MCF 10A (cell line): ENCODE results near the gene LPP. TPM values are rescaled to one million over a fixed set of nuclear protein-coding genes. Genes with fewer than 3 reads are reported as not detected.

Experiments
- BruUV-seq: library from RNA; stranded (reverse); fragments of 400-500 nt; replicated peaks from 2 replicates; lab custom pipeline; 2021; lab: Mats Ljungman, UMichigan
- CTCF ChIA-PET: fragments of 300-600 bp; sonication (Branson Sonifier 250); formaldehyde crosslinking; extraction: SDS; loops from one replicate; lab custom pipeline; 2021; ENCODE audit warnings: antibody characterized with exemption, inconsistent platforms; lab: Yijun Ruan, JAX
- POLR2A ChIA-PET: fragments of 300-600, 350-650 bp; sonication (Branson Sonifier 250); formaldehyde crosslinking; extraction: SDS; loops from one replicate; lab custom pipeline; 2020; ENCODE audit warnings: antibody characterized with exemption, inconsistent platforms; lab: Yijun Ruan, JAX
- DNase-seq: peaks from one replicate; pipeline ENCODE4 v3.0.0-alpha.2; 2018; ENCODE audit not compliant: unreplicated experiment
- H3K27ac Mint-ChIP-seq: one replicate; pipeline ENCODE4 v1.8.0; 2022; ENCODE audit warnings: mild to moderate bottlenecking, low read depth, mixed read lengths; ENCODE audit not compliant: unreplicated experiment
- H3K27me3 Mint-ChIP-seq: one replicate; pipeline ENCODE4 v1.8.0; 2022; ENCODE audit warnings: mixed read lengths; ENCODE audit not compliant: insufficient read depth, unreplicated experiment
- H3K36me3 Mint-ChIP-seq: one replicate; pipeline ENCODE4 v1.8.0; 2022; ENCODE audit warnings: mild to moderate bottlenecking, moderate library complexity, mixed read lengths; ENCODE audit not compliant: insufficient read depth, unreplicated experiment
- H3K4me1 Mint-ChIP-seq: one replicate; pipeline ENCODE4 v1.8.0; 2022; ENCODE audit warnings: mixed read lengths; ENCODE audit not compliant: insufficient read depth, unreplicated experiment
- H3K4me3 Mint-ChIP-seq: one replicate; pipeline ENCODE4 v1.8.0; 2022; ENCODE audit warnings: mild to moderate bottlenecking, moderate library complexity, mixed read lengths; ENCODE audit not compliant: unreplicated experiment
- H3K9me3 Mint-ChIP-seq: one replicate; pipeline ENCODE4 v1.8.0; 2022; ENCODE audit warnings: mixed read lengths; ENCODE audit not compliant: unreplicated experiment
- intact Hi-C: fragments of 100-400 bp; cut with micrococcal nuclease; formaldehyde crosslinking; loops from 2 replicates; pipeline ENCODE4 v1.14.1; 2022
- total RNA-seq: library from RNA; stranded (reverse); gene quantifications from 2 replicates; pipeline ENCODE4 v1.2.3, GENCODE V29; 2022
- TF ChIP-seq, protein P1 (sequence below): fragments of 200-600 bp; IDR thresholded peaks from one replicate; pipeline ENCODE4 v1.8.0; 2022; ENCODE audit warnings: antibody characterized with exemption, mild to moderate bottlenecking; ENCODE audit not compliant: unreplicated experiment

LPP gene
- total RNA-seq, 1 experiment from 2014 or later: 117 TPM

DNA sequence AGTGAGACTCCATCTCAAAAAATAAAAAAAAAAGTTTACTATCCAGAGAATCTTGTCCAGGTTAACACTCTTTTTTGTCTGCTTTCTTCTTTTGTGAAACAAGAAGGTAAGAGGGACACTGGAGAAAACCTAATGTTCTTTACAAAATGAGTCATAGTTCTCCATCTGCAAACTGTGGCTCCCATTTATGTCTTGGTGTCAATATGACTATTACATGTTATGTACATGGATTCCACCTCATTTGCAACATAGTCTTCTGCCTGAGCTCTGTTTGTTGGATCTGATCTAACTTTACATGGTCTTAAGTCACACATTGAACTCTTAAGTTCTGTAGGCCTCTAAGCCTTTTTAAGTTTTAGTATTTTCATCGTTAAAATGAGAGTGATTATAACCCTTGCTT lies 596.7 kb downstream of the LPP start:
- no peaks in the 10 kb centered on the region for H3K27me3 Mint-ChIP-seq
- intact Hi-C loops: no loop called here
- no peaks in the 10 kb centered on the region for H3K4me1 Mint-ChIP-seq
- POLR2A ChIA-PET: interaction anchor here (0.7 to 0.8 kb wide), 2 partner anchors 30 to 76 kb away, joined by 3 read pairs; no protein-coding TSS in a partner anchor
- TF ChIP-seq, protein P1, sequence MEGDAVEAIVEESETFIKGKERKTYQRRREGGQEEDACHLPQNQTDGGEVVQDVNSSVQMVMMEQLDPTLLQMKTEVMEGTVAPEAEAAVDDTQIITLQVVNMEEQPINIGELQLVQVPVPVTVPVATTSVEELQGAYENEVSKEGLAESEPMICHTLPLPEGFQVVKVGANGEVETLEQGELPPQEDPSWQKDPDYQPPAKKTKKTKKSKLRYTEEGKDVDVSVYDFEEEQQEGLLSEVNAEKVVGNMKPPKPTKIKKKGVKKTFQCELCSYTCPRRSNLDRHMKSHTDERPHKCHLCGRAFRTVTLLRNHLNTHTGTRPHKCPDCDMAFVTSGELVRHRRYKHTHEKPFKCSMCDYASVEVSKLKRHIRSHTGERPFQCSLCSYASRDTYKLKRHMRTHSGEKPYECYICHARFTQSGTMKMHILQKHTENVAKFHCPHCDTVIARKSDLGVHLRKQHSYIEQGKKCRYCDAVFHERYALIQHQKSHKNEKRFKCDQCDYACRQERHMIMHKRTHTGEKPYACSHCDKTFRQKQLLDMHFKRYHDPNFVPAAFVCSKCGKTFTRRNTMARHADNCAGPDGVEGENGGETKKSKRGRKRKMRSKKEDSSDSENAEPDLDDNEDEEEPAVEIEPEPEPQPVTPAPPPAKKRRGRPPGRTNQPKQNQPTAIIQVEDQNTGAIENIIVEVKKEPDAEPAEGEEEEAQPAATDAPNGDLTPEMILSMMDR: no peak
- H3K4me3 Mint-ChIP-seq: no peak overlapping the region
- BruUV-seq: no TSS peak
- no peak overlapping the region for H3K27ac Mint-ChIP-seq
- H3K36me3 Mint-ChIP-seq: no peaks in the 10 kb centered on the region
- CTCF ChIA-PET: no interaction called here
- no peak for DNase-seq
- no peaks in the 10 kb centered on the region for H3K9me3 Mint-ChIP-seq

DNA sequence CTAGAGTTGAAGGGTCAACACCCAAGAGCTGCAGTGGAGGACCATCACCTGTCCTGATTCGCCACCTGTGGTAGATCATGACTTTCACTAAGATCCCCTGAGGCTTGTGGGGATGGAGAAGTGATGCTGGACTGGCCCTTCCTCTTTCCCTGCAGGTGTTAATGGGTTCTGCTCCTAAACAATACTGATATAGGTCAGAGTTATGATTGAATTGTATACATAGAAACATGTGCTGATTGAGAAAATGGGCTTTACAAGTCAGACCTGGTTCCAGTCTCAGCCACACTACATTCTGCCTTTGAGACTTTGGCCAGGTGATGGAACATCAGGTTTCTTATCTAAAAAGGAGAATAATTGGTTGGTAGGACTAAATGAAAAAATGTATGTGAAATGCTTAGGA lies 598.9 kb downstream of the LPP start:
- H3K4me3 Mint-ChIP-seq: no peak overlapping the region
- CTCF ChIA-PET: interaction anchor here (0.9 kb wide), 1 partner anchor 11 kb away, joined by 3 read pairs; no protein-coding TSS in a partner anchor
- no peaks in the 10 kb centered on the region for H3K36me3 Mint-ChIP-seq
- H3K9me3 Mint-ChIP-seq: no peaks in the 10 kb centered on the region
- TF ChIP-seq, protein P1: no peak
- POLR2A ChIA-PET: no interaction called here
- no peaks in the 10 kb centered on the region for H3K4me1 Mint-ChIP-seq
- no peak for DNase-seq
- no TSS peak for BruUV-seq
- no peaks in the 10 kb centered on the region for H3K27me3 Mint-ChIP-seq
- H3K27ac Mint-ChIP-seq: no peak overlapping the region
- intact Hi-C loops: no loop called here

DNA sequence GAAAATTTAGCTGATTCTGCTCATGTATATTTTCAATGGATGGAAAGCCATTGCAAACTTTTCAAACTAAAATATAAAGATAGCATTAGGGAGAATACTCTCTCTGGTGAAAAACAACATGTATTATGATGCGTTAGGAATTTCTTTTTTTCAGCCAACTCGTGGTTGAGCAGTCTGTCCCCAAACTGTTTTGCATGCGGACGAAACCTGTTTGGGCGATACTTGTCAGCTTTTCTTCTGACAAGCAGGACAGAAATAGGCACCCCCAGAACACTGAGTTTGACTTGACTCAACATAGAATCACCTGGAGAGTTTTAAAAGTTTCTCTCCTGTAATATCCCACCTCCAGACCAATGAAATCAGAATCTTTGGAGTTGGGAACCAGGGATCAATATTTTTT lies 600.3 kb downstream of the LPP start:
- Mint-ChIP-seq H3K4me3 (no peak overlapping the region), H3K9me3 (no peaks in the 10 kb centered on the region), H3K27ac (no peak overlapping the region), H3K27me3 (no peaks in the 10 kb centered on the region), H3K36me3 (no peaks in the 10 kb centered on the region), H3K4me1 (no peaks in the 10 kb centered on the region)
- no peak for DNase-seq
- TF ChIP-seq, protein P1: no peak
- ChIA-PET POLR2A (interaction anchor here (0.7 to 1.3 kb wide), 3 partner anchors 23 to 193 kb away, joined by 3 to 4 read pairs (median 3); no protein-coding TSS in a partner anchor), CTCF (no interaction called here)
- no TSS peak for BruUV-seq
- intact Hi-C loops: no loop called here

DNA sequence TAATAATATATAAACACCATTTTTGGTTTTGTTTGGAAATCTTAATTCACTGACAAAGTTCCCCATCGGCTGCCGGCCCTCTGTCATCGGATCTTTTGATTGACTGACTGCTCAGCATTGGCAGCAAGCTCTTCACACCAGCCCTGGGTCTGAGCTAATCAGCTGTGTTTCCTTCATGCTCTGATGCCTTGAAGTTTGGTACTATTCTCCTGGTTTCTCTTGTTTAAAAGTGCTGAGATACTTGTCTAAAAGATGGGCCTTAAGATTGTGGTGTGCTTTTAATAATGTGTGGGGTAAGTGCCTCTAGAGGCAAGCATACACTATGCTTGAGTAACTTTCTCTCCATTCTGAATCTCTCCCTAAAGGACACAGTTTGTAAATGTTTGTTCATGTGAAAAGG lies 602.3 kb downstream of the LPP start:
- Mint-ChIP-seq H3K4me3 (no peak overlapping the region), H3K4me1 (no peaks in the 10 kb centered on the region), H3K36me3 (no peaks in the 10 kb centered on the region), H3K27ac (no peak overlapping the region), H3K27me3 (no peaks in the 10 kb centered on the region), H3K9me3 (no peaks in the 10 kb centered on the region)
- intact Hi-C loops: no loop called here
- DNase-seq: no peak
- CTCF ChIA-PET: interaction anchor here (1.4 kb wide), 1 partner anchor 1007 kb away, joined by 4 read pairs; no protein-coding TSS in a partner anchor
- no TSS peak for BruUV-seq
- POLR2A ChIA-PET: no interaction called here
- TF ChIP-seq, protein P1: no peak
